Right lobe of liver (tissue), 4 donors: ENCODE results near the gene GSTM1.

Experiments
- POLR2A ChIP-seq: fragments of 450-650 bp; IDR thresholded peaks from one replicate; pipeline ENCODE4 v1.6.1; 2017; ENCODE audit warnings: antibody characterized with exemption, mild to moderate bottlenecking
- TF ChIP-seq, protein P1 (sequence below), 4 donors: fragments of 200-600 bp in 3 of 4; fragments of 450-650 bp in 1 of 4; IDR thresholded peaks; one replicate each; pipeline versions ENCODE4 v1.5.1 to v1.8.0; 2016 to 2022; ENCODE audit warnings: antibody characterized with exemption in 4 of 4, mild to moderate bottlenecking in 2 of 4
- donor health status: DM: no; HTN: no; CAD: no.
- donor health status: DM: no; HTN: no; CAD: no.
- donor health status: DM: no; HTN: yes; CAD: no.

DNA sequence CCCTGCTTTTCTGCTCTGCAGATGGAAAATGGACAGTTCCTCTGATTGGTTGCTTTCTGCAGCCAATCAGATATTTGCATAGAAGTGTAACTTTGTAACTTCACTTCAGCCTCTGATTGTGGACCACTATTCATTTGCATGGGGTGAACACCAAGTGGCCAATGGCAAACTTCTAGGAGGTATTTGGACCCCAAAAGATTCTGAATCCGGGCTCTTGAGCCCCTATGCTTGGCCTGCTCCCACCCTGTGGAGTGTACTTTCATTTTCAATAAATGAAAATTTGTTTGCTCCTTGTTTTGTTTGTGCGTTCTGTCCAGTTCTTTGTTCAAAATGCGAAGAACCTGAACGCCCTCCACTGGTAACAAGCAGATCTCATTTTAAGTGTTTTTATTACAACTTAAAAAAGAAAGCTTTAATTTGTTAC lies 38.1 kb upstream of the GSTM1 start:
- TF ChIP-seq, protein P1, sequence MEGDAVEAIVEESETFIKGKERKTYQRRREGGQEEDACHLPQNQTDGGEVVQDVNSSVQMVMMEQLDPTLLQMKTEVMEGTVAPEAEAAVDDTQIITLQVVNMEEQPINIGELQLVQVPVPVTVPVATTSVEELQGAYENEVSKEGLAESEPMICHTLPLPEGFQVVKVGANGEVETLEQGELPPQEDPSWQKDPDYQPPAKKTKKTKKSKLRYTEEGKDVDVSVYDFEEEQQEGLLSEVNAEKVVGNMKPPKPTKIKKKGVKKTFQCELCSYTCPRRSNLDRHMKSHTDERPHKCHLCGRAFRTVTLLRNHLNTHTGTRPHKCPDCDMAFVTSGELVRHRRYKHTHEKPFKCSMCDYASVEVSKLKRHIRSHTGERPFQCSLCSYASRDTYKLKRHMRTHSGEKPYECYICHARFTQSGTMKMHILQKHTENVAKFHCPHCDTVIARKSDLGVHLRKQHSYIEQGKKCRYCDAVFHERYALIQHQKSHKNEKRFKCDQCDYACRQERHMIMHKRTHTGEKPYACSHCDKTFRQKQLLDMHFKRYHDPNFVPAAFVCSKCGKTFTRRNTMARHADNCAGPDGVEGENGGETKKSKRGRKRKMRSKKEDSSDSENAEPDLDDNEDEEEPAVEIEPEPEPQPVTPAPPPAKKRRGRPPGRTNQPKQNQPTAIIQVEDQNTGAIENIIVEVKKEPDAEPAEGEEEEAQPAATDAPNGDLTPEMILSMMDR (IDR thresholded peaks at IDR 0.05): peak; percentile 32 to 44 (median 39)
- no peak for TF ChIP-seq POLR2A
